HCT116 (cell line): ENCODE results near the gene KLHL40. TPM values are rescaled to one million over a fixed set of nuclear protein-coding genes. Genes with fewer than 3 reads are reported as not detected.

Experiments
- ATAC-seq: fragments of 200-7000 bp; cut with Tn5 transposase; 2 replicates; pipeline ENCODE4 v1.9.1; 2020; ENCODE audit warnings: mild to moderate bottlenecking, moderate library complexity
- BruUV-seq: library from RNA; stranded (reverse); fragments of 400-500 nt; replicated peaks from 2 replicates; lab custom pipeline; 2021; lab: Mats Ljungman, UMichigan
- CTCF ChIA-PET: fragments of 300-600 bp; sonication (Branson Sonifier 250); formaldehyde crosslinking; loops from one replicate; lab custom pipeline; 2021; ENCODE audit warnings: antibody characterized with exemption; lab: Charles Lee
- POLR2A ChIA-PET: fragments of 300-600, 350-600 bp; sonication (Branson Sonifier 250); formaldehyde crosslinking; loops from one replicate; lab custom pipeline; 2021; ENCODE audit warnings: antibody characterized with exemption; lab: Charles Lee
- RAD21 ChIA-PET, 2 experiments: fragments of 300-600 bp; sonication (Branson Sonifier 250); formaldehyde crosslinking; loops; one replicate each; lab custom pipeline; 2023; ENCODE audit warnings: low total read pairs in 2 of 2; ENCODE audit not compliant: uncharacterized antibody in 2 of 2, unreplicated experiment in 2 of 2, low non-redundant PET in 1 of 2; lab: Charles Lee
- DNase-seq: peaks from one replicate; pipeline ENCODE4 v3.0.0-alpha.2; 2010; ENCODE audit warnings: low read depth, low spot score
- H2AFZ ChIP-seq: fragments of 200-600 bp; shearing (Covaris generic), sonication (generic); 2 replicates; pipeline ENCODE4 v1.6.1; 2017; ENCODE audit warnings: low read depth, mixed run types, mixed read lengths, antibody characterized with exemption, low read length; ENCODE audit not compliant: poor library complexity, severe bottlenecking
- H3K27ac ChIP-seq: 2 replicates; pipeline ENCODE4 v1.5.1; 2012; ENCODE audit warnings: low read depth, low read length
- H3K27me3 ChIP-seq: fragments of 200-600 bp; sonication (generic); 2 replicates; pipeline ENCODE4 v1.6.1; 2016; ENCODE audit warnings: mixed run types, low read length, mixed read lengths; ENCODE audit not compliant: insufficient read depth
- H3K36me3 ChIP-seq, 2 experiments: fragments of 200-500 bp in 1 of 2; fragments of 200-600 bp in 1 of 2; sonication (Bioruptor generic) in 1 of 2; sonication (generic) in 1 of 2; 2 replicates each; pipeline versions ENCODE4 v1.5.1 to v1.6.1; 2014 to 2016; ENCODE audit warnings: low read length in 2 of 2, inconsistent platforms in 1 of 2, mixed read lengths in 1 of 2, mixed run types in 1 of 2; ENCODE audit not compliant: insufficient read depth in 2 of 2, control insufficient read depth in 1 of 2
- H3K4me1 ChIP-seq, 2 experiments: fragments of 200-600 bp in 1 of 2; sonication (generic) in 1 of 2; 2 replicates each; pipeline versions ENCODE4 v1.5.1 to v1.6.1; 2012 to 2017; ENCODE audit warnings: low read length in 2 of 2, inconsistent platforms in 1 of 2, mild to moderate bottlenecking in 1 of 2, mixed read lengths in 1 of 2, mixed run types in 1 of 2, moderate library complexity in 1 of 2; ENCODE audit not compliant: insufficient read depth in 2 of 2, control insufficient read depth in 1 of 2
- H3K4me2 ChIP-seq: fragments of 200-600 bp; sonication (generic); 2 replicates; pipeline ENCODE4 v1.6.1; 2017; ENCODE audit warnings: mixed run types, low read length, mixed read lengths
- H3K4me3 ChIP-seq, 2 experiments: fragments of 200-600 bp in 1 of 2; sonication (generic) in 1 of 2; replicated peaks in 1 of 2; 2 replicates each; pipeline ENCODE4 v1.5.1; 2011 to 2016; ENCODE audit warnings: low read length in 2 of 2, control low read depth in 1 of 2, low read depth in 1 of 2, mild to moderate bottlenecking in 1 of 2, mixed read lengths in 1 of 2, mixed run types in 1 of 2
- H3K79me2 ChIP-seq: fragments of 200-600 bp; sonication (generic); 2 replicates; pipeline ENCODE4 v1.6.1; 2017; ENCODE audit warnings: mild to moderate bottlenecking, mixed run types, low read length, moderate library complexity, mixed read lengths; ENCODE audit not compliant: insufficient read depth
- H3K9ac ChIP-seq: fragments of 200-600 bp; sonication (generic); 2 replicates; pipeline ENCODE4 v1.6.1; 2016; ENCODE audit warnings: low read length, mixed read lengths
- H3K9me2 ChIP-seq: fragments of 200-600 bp; sonication (generic), shearing (Covaris generic); 2 replicates; pipeline ENCODE4 v1.6.1; 2017; ENCODE audit warnings: mixed run types, mild to moderate bottlenecking, moderate library complexity; ENCODE audit not compliant: insufficient read depth
- H3K9me3 ChIP-seq, 2 experiments: fragments of 200-500 bp in 1 of 2; fragments of 200-600 bp in 1 of 2; sonication (Bioruptor generic) in 1 of 2; sonication (generic) in 1 of 2; 2 replicates each; pipeline ENCODE4 v1.6.1; 2014 to 2017; ENCODE audit warnings: low read length in 2 of 2, mixed read lengths in 2 of 2, inconsistent platforms in 1 of 2, low read depth in 1 of 2, mild to moderate bottlenecking in 1 of 2, mixed run types in 1 of 2, moderate library complexity in 1 of 2; ENCODE audit not compliant: control insufficient read depth in 1 of 2, insufficient read depth in 1 of 2
- H4K20me1 ChIP-seq: fragments of 200-600 bp; sonication (generic), shearing (Covaris generic); 2 replicates; pipeline ENCODE4 v1.6.1; 2017; ENCODE audit warnings: mixed run types, mild to moderate bottlenecking, moderate library complexity; ENCODE audit not compliant: insufficient read depth
- ATF3 ChIP-seq: IDR thresholded peaks from 2 replicates; pipeline ENCODE4 v1.6.1; 2012
- CBX3 ChIP-seq: IDR thresholded peaks from 2 replicates; pipeline ENCODE4 v1.6.1; 2012; ENCODE audit warnings: low read depth
- EGR1 ChIP-seq: IDR thresholded peaks from 2 replicates; pipeline ENCODE4 v1.6.1; 2012; ENCODE audit warnings: low read depth
- ELF1 ChIP-seq: IDR thresholded peaks from 2 replicates; pipeline ENCODE4 v1.6.1; 2012; ENCODE audit warnings: low read depth, borderline replicate concordance
- EZH2 ChIP-seq: fragments of 200-600 bp; sonication (generic); IDR thresholded peaks from 2 replicates; pipeline ENCODE4 v1.6.1; 2017; ENCODE audit warnings: antibody characterized with exemption, mixed run types
- FOSL1 ChIP-seq: IDR thresholded peaks from 2 replicates; pipeline ENCODE4 v1.6.1; 2012; ENCODE audit warnings: low read depth
- JUND ChIP-seq: IDR thresholded peaks from 2 replicates; pipeline ENCODE4 v1.6.1; 2012
- MAX ChIP-seq: IDR thresholded peaks from 2 replicates; pipeline ENCODE4 v1.6.1; 2012
- POLR2AphosphoS5 ChIP-seq: IDR thresholded peaks from 2 replicates; pipeline ENCODE4 v1.6.1; 2011; ENCODE audit warnings: mild to moderate bottlenecking, low read depth, low read length, moderate library complexity
- RAD21 ChIP-seq: IDR thresholded peaks from 2 replicates; pipeline ENCODE4 v1.6.1; 2012; ENCODE audit warnings: low read depth, mild to moderate bottlenecking
- SIN3A ChIP-seq: IDR thresholded peaks from 2 replicates; pipeline ENCODE4 v1.6.1; 2012; ENCODE audit warnings: low read depth
- SP1 ChIP-seq: IDR thresholded peaks from 2 replicates; pipeline ENCODE4 v1.6.1; 2012; ENCODE audit warnings: low read depth
- SRF ChIP-seq: IDR thresholded peaks from 2 replicates; pipeline ENCODE4 v1.6.1; 2012; ENCODE audit warnings: low read depth
- YY1 ChIP-seq: IDR thresholded peaks from 2 replicates; pipeline ENCODE4 v1.6.1; 2011; ENCODE audit warnings: low read length, low read depth, moderate library complexity, mild to moderate bottlenecking; ENCODE audit not compliant: insufficient replicate concordance; ENCODE audit errors: extremely low read depth
- intact Hi-C: fragments of 100-400 bp; cut with micrococcal nuclease; formaldehyde crosslinking; loops from 2 replicates; pipeline ENCODE4 v1.10.0; 2022
- total RNA-seq: library from RNA; stranded (reverse); gene quantifications from one replicate; pipeline ENCODE4 v1.2.1, GENCODE V29; 2021; ENCODE audit not compliant: unreplicated experiment

The KLHL40 gene
- total RNA-seq, 1 experiment from 2014 or later: not detected

- BruUV-seq: no TSS peak
Measured at GRCh38 chr3:42699511-42699971, 14.2 kb downstream of the KLHL40 start.

DNA sequence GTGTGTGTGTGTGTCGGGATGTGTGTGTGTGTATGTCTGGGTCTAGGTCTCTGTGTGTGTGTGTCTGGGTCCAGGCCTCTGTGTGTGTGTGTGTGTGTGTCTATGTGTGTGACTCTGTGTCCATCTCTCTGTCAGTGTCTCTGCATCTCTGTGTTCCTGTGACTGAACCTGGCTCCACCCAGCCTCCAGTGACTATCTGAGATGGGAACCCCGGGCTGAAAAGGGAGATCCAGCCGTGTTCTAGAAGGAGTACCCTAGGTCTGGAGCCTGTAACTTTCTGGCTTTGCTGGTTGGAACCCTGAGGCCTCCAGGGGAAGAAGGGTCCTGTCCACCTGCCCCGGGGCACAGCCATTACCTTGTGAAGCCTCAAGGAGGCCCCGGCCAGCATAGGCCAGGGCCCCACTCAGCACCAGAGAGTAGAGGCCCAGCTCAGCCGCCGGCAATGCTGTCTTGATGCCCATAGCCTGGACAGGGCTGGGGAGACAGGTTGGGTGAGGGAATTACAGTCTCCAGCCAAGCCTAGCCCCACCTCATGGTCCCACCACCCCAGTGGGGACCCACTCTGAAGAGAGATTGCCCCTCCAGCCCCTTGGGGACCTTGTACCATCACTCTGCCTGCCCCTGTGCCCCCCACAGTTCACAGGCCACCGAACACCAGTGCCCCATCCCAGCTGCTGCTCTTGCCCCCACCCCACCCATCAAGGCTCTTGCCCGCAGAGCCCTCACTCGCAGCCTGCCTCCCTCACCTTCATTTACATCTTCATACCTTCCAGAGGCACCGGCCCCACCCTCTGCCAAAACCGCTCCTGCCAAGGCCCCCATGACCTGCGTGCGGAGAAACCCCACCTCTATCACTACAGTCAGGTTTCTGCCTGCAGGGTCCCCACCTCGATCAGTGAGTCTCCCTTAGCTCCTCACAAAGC is 15.3 kb downstream of the KLHL40 start:
- no peak for ATAC-seq
- Histone ChIP-seq H3K27ac (no peak overlapping the region), H3K4me3 (no peak overlapping the region), H3K27me3 (0 out of 2 replicates have a peak, but pooled peaks cover 3% of the 10 kb centered on the region), H3K4me1 (no peaks in the 10 kb centered on the region)
- intact Hi-C loops: no loop called here
- DNase-seq: no peak
- TF ChIP-seq SRF: no peak
- no peak for TF ChIP-seq SP1
- no peak for TF ChIP-seq MAX
- no peak for TF ChIP-seq ATF3
- no peak for TF ChIP-seq EGR1
- no peak for TF ChIP-seq CBX3
- no peak for TF ChIP-seq ELF1
- no peak for TF ChIP-seq JUND
- no peak for TF ChIP-seq RAD21
- no peak for TF ChIP-seq FOSL1
- no peak for TF ChIP-seq POLR2AphosphoS5
- no peak for TF ChIP-seq SIN3A
- no peak for TF ChIP-seq YY1
- TF ChIP-seq, all 23 proteins: peak for 0
- H3K4me2 ChIP-seq: no peak overlapping the region
- no peak overlapping the region for H2AFZ ChIP-seq
- no peaks in the 10 kb centered on the region for H3K9me3 ChIP-seq
- H3K79me2 ChIP-seq: no peaks in the 10 kb centered on the region
- H3K36me3 ChIP-seq: no peaks in the 10 kb centered on the region
- ChIA-PET RAD21 (no interaction called here), POLR2A (interaction anchor here (0.7 kb wide), 1 partner anchor 1669 kb away, joined by 3 read pairs; no protein-coding TSS in a partner anchor), CTCF (no interaction called here)
- BruUV-seq: no TSS peak
- no peaks in the 10 kb centered on the region for H3K9me2 ChIP-seq
- no peaks in the 10 kb centered on the region for H4K20me1 ChIP-seq
- no peak overlapping the region for H3K9ac ChIP-seq

More at GRCh38 chr3:42699511-42699971, 14.2 kb downstream of the KLHL40 start:
- POLR2A ChIA-PET: no interaction called here
- H3K4me1 ChIP-seq: peaks cover 0 to 3% of the 10 kb centered on the region in 2 experiments; a peak in 1 of 4 replicates
- H3K79me2 ChIP-seq: no peaks in the 10 kb centered on the region
- no peaks in the 10 kb centered on the region for H3K9me2 ChIP-seq
- H3K27me3 ChIP-seq: 0 out of 2 replicates have a peak, but pooled peaks cover 3% of the 10 kb centered on the region
- H3K9ac ChIP-seq: no peak overlapping the region
- H3K27ac ChIP-seq: no peak overlapping the region
- H4K20me1 ChIP-seq: no peaks in the 10 kb centered on the region
- ATAC-seq (no peak), DNase-seq (no peak)
- no peak for TF ChIP-seq EGR1
- no peak for TF ChIP-seq EZH2
- no peaks in the 10 kb centered on the region for H3K9me3 ChIP-seq
- H2AFZ ChIP-seq: no peak overlapping the region
- RAD21 ChIA-PET: no interaction called here
- no peak overlapping the region for H3K4me2 ChIP-seq
- intact Hi-C loops: no loop called here
- H3K4me3 ChIP-seq: no peak overlapping the region
- CTCF ChIA-PET: no interaction called here
- H3K36me3 ChIP-seq: no peaks in the 10 kb centered on the region
